BLaER1 treated with 17β-estradiol and CSF1 and Interleukin-3, amounts not matched to agents 10 nM and 100 nM (cell line): ENCODE results near the gene FAM177B.
A peak's percentile ranks its signal among the peaks of the same experiment; 100 is the strongest.

Source experiments
- H3K27ac ChIP-seq, 11 experiments: shearing (Covaris generic); formaldehyde crosslinking; 2 replicates each; pipeline ENCODE4 v1.8.1; 2022
- H3K27me3 ChIP-seq, 11 experiments: shearing (Covaris generic); formaldehyde crosslinking; 2 replicates each; pipeline ENCODE4 v1.8.1; 2022
- H3K36me3 ChIP-seq, 11 experiments: shearing (Covaris generic); formaldehyde crosslinking; 2 replicates each; pipeline ENCODE4 v1.8.1; 2022
- H3K4me1 ChIP-seq, 10 experiments: shearing (Covaris generic); formaldehyde crosslinking; 2 replicates each; pipeline ENCODE4 v1.8.1; 2022
- H3K4me2 ChIP-seq, 11 experiments: shearing (Covaris generic); formaldehyde crosslinking; 2 replicates each; pipeline ENCODE4 v1.8.1; 2022
- H3K4me3 ChIP-seq, 10 experiments: shearing (Covaris generic); formaldehyde crosslinking; 2 replicates each; pipeline ENCODE4 v1.8.1; 2022
- H3K9ac ChIP-seq, 11 experiments: shearing (Covaris generic); formaldehyde crosslinking; 2 replicates each; pipeline ENCODE4 v1.8.1; 2022
- H3K9me3 ChIP-seq, 11 experiments: shearing (Covaris generic); formaldehyde crosslinking; replicated peaks in 1 of 11; 2 replicates each; pipeline ENCODE4 v1.8.1; 2022
- H4K20me1 ChIP-seq, 11 experiments: shearing (Covaris generic); formaldehyde crosslinking; 2 replicates each; pipeline ENCODE4 v1.8.1; 2022
- Cebpa-rat ChIP-seq, 11 experiments: shearing (Covaris generic); IDR thresholded peaks; 2 replicates each; pipeline ENCODE4 v1.8.1; 2022

The FAM177B gene

DNA sequence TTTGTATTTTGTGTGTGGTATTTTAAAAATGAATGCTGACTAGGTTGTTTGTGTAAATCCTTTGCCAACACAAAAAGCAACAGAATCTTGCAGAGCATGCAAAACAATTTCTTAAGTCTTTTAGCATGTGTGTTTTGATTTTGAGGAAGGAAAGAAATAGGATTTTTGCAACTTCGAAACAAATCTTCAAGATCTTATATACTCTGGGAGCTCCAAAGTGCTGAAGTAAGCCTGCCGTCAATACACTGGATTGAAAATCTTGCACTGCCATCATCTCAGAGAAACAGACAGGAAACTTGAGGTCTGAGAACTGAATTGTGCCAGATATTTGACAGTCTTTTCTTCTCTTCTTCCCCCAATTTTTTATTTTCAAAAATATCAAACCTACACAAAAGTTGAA, 48.5 kb downstream of the FAM177B start:
- Histone ChIP-seq H3K4me2 (peak overlapping the region in 10 of 11 experiments; percentile 4 to 87 (median 34); a peak in 14 of 22 replicates), H3K27me3 (no peaks in the 10 kb centered on the region), H4K20me1 (no peaks in the 10 kb centered on the region), H3K4me1 (peaks cover 0 to 69% (median 25%) of the 10 kb centered on the region in 10 experiments; a peak in 18 of 20 replicates), H3K27ac (peak overlapping the region in 2 of 11 experiments; percentile 54 to 66; a peak in 2 of 22 replicates), H3K9ac (peak overlapping the region in 1 of 11 experiments; percentile 60; a peak in 1 of 22 replicates), H3K4me3 (no peak overlapping the region), H3K36me3 (0 out of 22 replicates have a peak, but pooled peaks cover 0 to 4% (median 0%) of the 10 kb centered on the region in 11 experiments), H3K9me3 (peaks cover 33 to 46% (median 36%) of the 10 kb centered on the region in 11 experiments)
- no peak for TF ChIP-seq Cebpa-rat (IDR thresholded peaks at IDR 0.05)

- TF ChIP-seq Cebpa-rat (IDR thresholded peaks at IDR 0.05): no peak
- Histone ChIP-seq H3K36me3 (0 out of 22 replicates have a peak, but pooled peaks cover 0 to 4% (median 0%) of the 10 kb centered on the region in 11 experiments), H3K4me3 (no peak overlapping the region), H3K27ac (peak overlapping the region in 2 of 11 experiments; percentile 54 to 66; a peak in 2 of 22 replicates), H3K4me1 (peaks cover 4 to 75% (median 27%) of the 10 kb centered on the region in 10 experiments; a peak in 18 of 20 replicates), H4K20me1 (no peaks in the 10 kb centered on the region), H3K9me3 (peaks cover 31 to 44% (median 35%) of the 10 kb centered on the region in 11 experiments), H3K27me3 (no peaks in the 10 kb centered on the region), H3K4me2 (peak overlapping the region in 3 of 11 experiments; percentile 41 to 87 (median 85); a peak in 6 of 22 replicates), H3K9ac (peak overlapping the region in 1 of 11 experiments; percentile 60; a peak in 1 of 22 replicates)
These were observed 49.1 kb downstream of the FAM177B start for GRCh38 chr1:222786121-222786520.

DNA sequence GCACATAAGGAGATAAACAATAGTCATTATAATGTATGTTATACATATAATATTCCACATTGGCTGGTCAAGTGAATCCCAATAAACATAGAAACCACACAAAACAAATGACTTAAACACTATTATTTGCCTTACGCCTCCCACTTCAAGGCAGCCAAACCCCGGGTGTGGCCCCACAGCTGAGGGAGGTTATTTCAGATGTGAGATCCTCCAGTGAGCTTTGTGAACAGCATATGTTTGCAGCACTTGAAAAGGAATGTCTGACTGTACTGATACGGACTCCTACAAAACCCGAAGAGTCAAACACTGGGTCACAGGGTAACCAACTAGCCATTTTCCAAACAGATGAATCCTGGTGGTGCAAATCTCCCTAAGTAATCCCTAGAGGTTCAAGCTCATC, 50.7 kb downstream of the FAM177B start:
- Histone ChIP-seq H3K27ac (no peak overlapping the region), H3K27me3 (no peaks in the 10 kb centered on the region), H3K4me1 (peaks cover 4 to 81% (median 29%) of the 10 kb centered on the region in 10 experiments; a peak in 18 of 20 replicates), H3K4me3 (no peak overlapping the region), H3K9ac (no peak overlapping the region), H4K20me1 (no peaks in the 10 kb centered on the region), H3K4me2 (peak overlapping the region in 1 of 11 experiments; percentile 87; a peak in 1 of 22 replicates), H3K36me3 (no peaks in the 10 kb centered on the region), H3K9me3 (peaks cover 20 to 33% (median 25%) of the 10 kb centered on the region in 11 experiments)
- no peak for TF ChIP-seq Cebpa-rat (IDR thresholded peaks at IDR 0.05)

- TF ChIP-seq Cebpa-rat (IDR thresholded peaks at IDR 0.05): no peak
- no peak overlapping the region for H3K9ac ChIP-seq
- H3K4me2 ChIP-seq: peak overlapping the region in 6 of 11 experiments; percentile 8 to 87 (median 27); a peak in 11 of 22 replicates
These were observed 51.6 kb downstream of the FAM177B start for GRCh38 chr1:222788402-222789156.

DNA sequence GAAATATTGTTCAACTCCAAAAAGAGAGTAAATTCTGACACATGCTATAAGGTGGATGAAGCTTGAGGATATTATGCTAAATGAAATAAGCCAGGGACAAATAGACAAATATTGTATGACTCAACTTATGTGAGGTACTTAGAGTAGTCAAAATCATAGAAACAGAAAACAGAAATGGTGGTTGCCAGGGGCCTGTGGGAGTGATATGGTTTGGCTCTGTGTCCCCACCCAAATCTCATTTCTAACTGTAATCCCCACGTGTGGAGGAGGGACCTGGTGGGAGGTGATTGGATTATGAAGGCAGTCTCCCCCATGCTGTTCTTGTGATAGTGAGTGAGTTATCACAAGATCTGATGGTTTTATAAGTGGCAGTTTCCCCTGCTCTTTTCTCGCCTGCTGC, 53.1 kb downstream of the FAM177B start:
- H3K36me3 ChIP-seq: no peaks in the 10 kb centered on the region

More at GRCh38 chr1:222788402-222789156, 51.6 kb downstream of the FAM177B start:
- Histone ChIP-seq H3K36me3 (no peaks in the 10 kb centered on the region), H3K4me3 (no peak overlapping the region), H3K27ac (no peak overlapping the region; a peak in 1 of 22 replicates), H4K20me1 (no peaks in the 10 kb centered on the region), H3K4me1 (peaks cover 4 to 75% (median 36%) of the 10 kb centered on the region in 10 experiments; a peak in 18 of 20 replicates), H3K27me3 (no peaks in the 10 kb centered on the region), H3K9me3 (peaks cover 20 to 33% (median 25%) of the 10 kb centered on the region in 11 experiments)

GRCh38 chr1:222790520-222790919, 53.5 kb downstream of the FAM177B start:
- Histone ChIP-seq H3K9ac (no peak overlapping the region), H4K20me1 (no peaks in the 10 kb centered on the region), H3K27ac (peak overlapping the region in 1 of 11 experiments; percentile 37; a peak in 1 of 22 replicates), H3K4me1 (peaks cover 4 to 57% (median 26%) of the 10 kb centered on the region in 10 experiments; a peak in 18 of 20 replicates), H3K9me3 (peaks cover 25 to 43% (median 33%) of the 10 kb centered on the region in 11 experiments), H3K27me3 (no peaks in the 10 kb centered on the region), H3K36me3 (no peaks in the 10 kb centered on the region), H3K4me3 (no peak overlapping the region), H3K4me2 (peak overlapping the region in 7 of 11 experiments; percentile 3 to 38 (median 20); a peak in 6 of 22 replicates)
- no peak for TF ChIP-seq Cebpa-rat (IDR thresholded peaks at IDR 0.05)

More for the DNA sequence above, 53.1 kb downstream of the FAM177B start:
- H4K20me1 ChIP-seq: no peaks in the 10 kb centered on the region
- TF ChIP-seq Cebpa-rat (IDR thresholded peaks at IDR 0.05): no peak
- H3K4me2 ChIP-seq: no peak overlapping the region
- H3K4me1 ChIP-seq: peaks cover 4 to 60% (median 30%) of the 10 kb centered on the region in 10 experiments; a peak in 18 of 20 replicates
- H3K9me3 ChIP-seq: peaks cover 25 to 39% (median 29%) of the 10 kb centered on the region in 11 experiments
- H3K27me3 ChIP-seq: no peaks in the 10 kb centered on the region
- no peak overlapping the region for H3K27ac ChIP-seq
- no peak overlapping the region for H3K9ac ChIP-seq
- H3K4me3 ChIP-seq: no peak overlapping the region

GRCh38 chr1:222791006-222791710, 54.2 kb downstream of the FAM177B start:
- H3K36me3 ChIP-seq: no peaks in the 10 kb centered on the region
- no peak overlapping the region for H3K9ac ChIP-seq
- H3K4me1 ChIP-seq: peaks cover 4 to 51% (median 24%) of the 10 kb centered on the region in 10 experiments; a peak in 18 of 20 replicates
- no peak for TF ChIP-seq Cebpa-rat (IDR thresholded peaks at IDR 0.05)
- H4K20me1 ChIP-seq: no peaks in the 10 kb centered on the region
- H3K27ac ChIP-seq: peak overlapping the region in 1 of 11 experiments; percentile 37; a peak in 2 of 22 replicates
- no peaks in the 10 kb centered on the region for H3K27me3 ChIP-seq
- H3K9me3 ChIP-seq: peaks cover 25 to 49% (median 39%) of the 10 kb centered on the region in 11 experiments
- H3K4me2 ChIP-seq: peak overlapping the region in 8 of 11 experiments; percentile 3 to 38 (median 20); a peak in 8 of 22 replicates
- no peak overlapping the region for H3K4me3 ChIP-seq

DNA sequence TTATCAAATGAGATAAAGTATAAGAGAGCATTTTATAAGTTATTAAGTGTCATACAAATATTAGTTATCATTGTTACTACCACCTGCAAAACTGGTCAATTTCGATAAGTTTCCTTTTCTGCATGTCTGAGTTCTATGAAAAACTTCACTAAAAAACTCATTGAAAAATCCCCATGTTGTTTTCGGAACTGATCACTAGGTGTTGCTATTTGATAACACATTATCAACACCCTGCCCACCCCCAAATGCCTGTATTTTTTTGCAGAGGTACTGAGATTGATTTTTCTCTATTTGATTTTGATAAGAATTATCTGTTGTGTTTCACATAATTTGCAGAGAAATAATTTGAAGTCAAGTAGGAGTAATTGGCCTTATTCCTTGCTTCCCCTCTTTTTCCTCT, 55.7 kb downstream of the FAM177B start:
- TF ChIP-seq Cebpa-rat (IDR thresholded peaks at IDR 0.05): no peak
- no peaks in the 10 kb centered on the region for H4K20me1 ChIP-seq

More for the DNA sequence above, 55.7 kb downstream of the FAM177B start:
- Histone ChIP-seq H3K27me3 (no peaks in the 10 kb centered on the region), H3K27ac (no peak overlapping the region), H3K4me1 (peaks cover 0 to 35% (median 25%) of the 10 kb centered on the region in 10 experiments; a peak in 18 of 20 replicates), H3K4me3 (no peak overlapping the region), H3K36me3 (no peaks in the 10 kb centered on the region), H3K9me3 (peaks cover 25 to 50% (median 40%) of the 10 kb centered on the region in 11 experiments), H3K9ac (no peak overlapping the region), H3K4me2 (no peak overlapping the region)
